Measurements from ENCODE around the gene DDB1. TPM values are rescaled to one million over a fixed set of nuclear protein-coding genes. Genes with fewer than 3 reads are reported as not detected.

The DDB1 gene
- total and polyA plus RNA-seq, 9 of the 15 experiments (the other 6 are each of a cell fraction or from before 2014, with no cell fraction given) = 172 to 361 (median 266) TPM

- TF ChIP-seq REST (IDR thresholded peaks at IDR 0.05; ENCODE audit: borderline replicate concordance) = no peak
- peak; percentile 52; the same call in 1 of the 2 replicates for TF ChIP-seq REST (CRISPR knock-in tag; IDR thresholded peaks at IDR 0.05; ENCODE audit: low read depth)
- no peak for TF ChIP-seq TCFL5 (CRISPR knock-in tag; conservative IDR thresholded peaks at IDR 0.05)
- peak; percentile 43; the same call in 1 of the 2 replicates for TF ChIP-seq DMBX1 (CRISPR knock-in tag; IDR thresholded peaks at IDR 0.05; ENCODE audit: borderline replicate concordance)
- TF ChIP-seq HOXB6 (CRISPR knock-in tag; IDR thresholded peaks at IDR 0.05; ENCODE audit: borderline replicate concordance) = no peak
- TF ChIP-seq ZNF395 (CRISPR knock-in tag; IDR thresholded peaks at IDR 0.05) = peak; percentile 90
- TF ChIP-seq MLX (CRISPR knock-in tag; conservative IDR thresholded peaks at IDR 0.05) = no peak
- no peak for TF ChIP-seq CUX1 (CRISPR knock-in tag; IDR thresholded peaks at IDR 0.05)
These were observed 29.0 kb upstream of the DDB1 start, which contains the start of the genes CYB561A3 and TMEM138 (continued) for GRCh38 chr11:61361741-61362541.
